Spinal cord (tissue), 10 donors: ENCODE data around the gene SGSM1. TPM values are rescaled to one million over a fixed set of nuclear protein-coding genes. Genes with fewer than 3 reads are reported as not detected.
A peak's percentile ranks its signal among the peaks of the same experiment; 100 is the strongest.

ENCODE experiments used
- DNase-seq, 6 donors: peaks; one replicate each; pipeline versions ENCODE4 v3.0.0 to v3.0.0-alpha.2; 2013 to 2015; ENCODE audit warnings: low spot score in 6 of 6, low read depth in 4 of 6
- H3K27ac ChIP-seq: one replicate; pipeline ENCODE4 v1.5.1; 2013; ENCODE audit warnings: low read depth, low read length, control low read depth
- H3K27me3 ChIP-seq: one replicate; pipeline ENCODE4 v1.6.1; 2013; ENCODE audit warnings: low read length; ENCODE audit not compliant: control insufficient read depth, insufficient read depth
- H3K36me3 ChIP-seq: one replicate; pipeline ENCODE4 v1.6.1; 2013; ENCODE audit warnings: low read length; ENCODE audit not compliant: control insufficient read depth, insufficient read depth
- H3K4me1 ChIP-seq: one replicate; pipeline ENCODE4 v1.6.1; 2013; ENCODE audit warnings: low read length; ENCODE audit not compliant: control insufficient read depth, insufficient read depth
- H3K4me3 ChIP-seq: one replicate; pipeline ENCODE4 v1.5.1; 2013; ENCODE audit warnings: low read depth, low read length, control low read depth
- H3K9me3 ChIP-seq: one replicate; pipeline ENCODE4 v1.6.1; 2013; ENCODE audit warnings: low read length; ENCODE audit not compliant: control insufficient read depth, insufficient read depth
- whole genome bisulfite sequencing: methylation state at CpG from one replicate; pipeline ENCODE4 v1.1.5; 2013; ENCODE audit warnings: missing lambda C conversion rate; ENCODE audit not compliant: insufficient coverage; 5-methylcytosine and 5-hydroxymethylcytosine counted together
- polyA plus RNA-seq, 2 donors: library from polyadenylated mRNA; unstranded; fragments of 120-200 nt; gene quantifications; one replicate each; pipeline ENCODE4 v1.2.1, GENCODE V29; 2013; ENCODE audit not compliant: insufficient read length in 2 of 2
- total RNA-seq, 2 donors: library from RNA; depleted of rRNA in 1 of 2; stranded (reverse); fragments of 120-200 nt in 1 of 2; fragments of >200 nt in 1 of 2; gene quantifications; one replicate each; pipeline versions ENCODE4 v1.2.3 to v1.2.4, GENCODE V29; 2013 to 2014
- donor health status: healthy.

SGSM1 gene
- total and polyA plus RNA-seq, 4 donors, result 6.3 to 20.0 (median 13.4) TPM

- DNase-seq, result no peak
- no peaks in the 10 kb centered on the region for H3K36me3 ChIP-seq
- no peaks in the 10 kb centered on the region for H3K4me1 ChIP-seq
- 92% methylated on average over 5 of the region's 10 CpGs for WGBS
- no peak overlapping the region for H3K4me3 ChIP-seq
- no peak overlapping the region for H3K27ac ChIP-seq
- no peaks in the 10 kb centered on the region for H3K9me3 ChIP-seq
- H3K27me3 ChIP-seq, result no peaks in the 10 kb centered on the region
Measured at GRCh38 chr22:24944217-24944937, 138.4 kb downstream of the SGSM1 start.

GRCh38 chr22:24945430-24945829 lies 139.4 kb downstream of the SGSM1 start:
- WGBS, result 100% methylated on average over 1 of the region's 4 CpGs
- DNase-seq, result no peak

DNA sequence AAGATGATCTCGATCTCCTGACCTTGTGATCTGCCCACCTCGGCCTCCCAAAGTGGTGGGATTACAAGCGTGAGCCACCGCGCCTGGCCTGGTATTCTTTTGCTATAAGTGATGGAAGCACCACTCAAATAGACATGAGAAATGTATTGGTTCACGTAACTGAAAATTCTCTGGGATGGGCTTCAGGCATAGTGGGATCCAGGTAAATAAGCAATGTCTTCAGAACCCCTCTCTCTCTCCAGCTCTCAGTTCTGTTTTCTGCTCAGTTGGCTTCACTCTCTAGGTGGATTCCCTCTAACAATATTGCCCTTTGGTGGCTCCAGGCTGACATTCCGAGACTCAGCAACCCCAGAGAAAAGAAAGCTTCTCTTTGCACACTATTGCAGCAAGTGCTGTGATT lies 141.4 kb downstream of the SGSM1 start:
- H3K9me3 ChIP-seq, result no peaks in the 10 kb centered on the region
- WGBS, result 90% methylated on average over 3 of the region's 7 CpGs
- H3K4me1 ChIP-seq, result peaks cover 13% of the 10 kb centered on the region
- DNase-seq, result no peak
- H3K36me3 ChIP-seq, result no peaks in the 10 kb centered on the region
- no peaks in the 10 kb centered on the region for H3K27me3 ChIP-seq
- H3K4me3 ChIP-seq, result no peak overlapping the region
- H3K27ac ChIP-seq, result no peak overlapping the region

More at GRCh38 chr22:24945430-24945829, 139.4 kb downstream of the SGSM1 start:
- no peaks in the 10 kb centered on the region for H3K9me3 ChIP-seq
- no peak overlapping the region for H3K27ac ChIP-seq
- H3K27me3 ChIP-seq, result no peaks in the 10 kb centered on the region
- no peak overlapping the region for H3K4me3 ChIP-seq
- H3K36me3 ChIP-seq, result no peaks in the 10 kb centered on the region
- peaks cover 4% of the 10 kb centered on the region for H3K4me1 ChIP-seq

DNA sequence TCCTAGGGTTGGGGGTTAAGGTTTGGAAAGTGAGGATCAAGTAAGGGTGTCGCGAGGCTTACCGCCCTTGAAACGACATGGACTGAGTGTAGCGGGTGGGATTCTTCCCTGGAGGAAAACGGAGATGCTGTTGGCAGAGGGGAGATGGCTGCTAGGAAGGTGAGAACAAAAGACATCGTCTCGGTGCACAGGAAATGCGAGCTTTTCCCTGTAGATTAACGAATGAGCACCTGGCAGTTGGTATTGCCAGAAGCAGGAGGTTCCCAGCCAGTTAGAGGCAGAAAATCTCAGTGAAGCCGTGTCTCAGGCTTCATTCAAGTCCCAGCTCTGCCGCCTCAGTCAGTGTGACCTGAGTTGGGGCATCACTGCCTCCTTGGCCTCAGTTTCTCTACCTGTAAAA lies 141.9 kb downstream of the SGSM1 start:
- peaks cover 15% of the 10 kb centered on the region for H3K4me1 ChIP-seq

GRCh38 chr22:24948356-24949202 lies 142.6 kb downstream of the SGSM1 start:
- DNase-seq, result no peak
- 82% methylated on average over 10 of the region's 13 CpGs for WGBS

More for the DNA sequence above, 141.9 kb downstream of the SGSM1 start:
- no peaks in the 10 kb centered on the region for H3K36me3 ChIP-seq
- no peaks in the 10 kb centered on the region for H3K27me3 ChIP-seq
- H3K9me3 ChIP-seq, result no peaks in the 10 kb centered on the region
- WGBS, result 66% methylated on average over 12 of the region's 12 CpGs
- no peak for DNase-seq
- H3K27ac ChIP-seq, result no peak overlapping the region
- H3K4me3 ChIP-seq, result no peak overlapping the region

DNA sequence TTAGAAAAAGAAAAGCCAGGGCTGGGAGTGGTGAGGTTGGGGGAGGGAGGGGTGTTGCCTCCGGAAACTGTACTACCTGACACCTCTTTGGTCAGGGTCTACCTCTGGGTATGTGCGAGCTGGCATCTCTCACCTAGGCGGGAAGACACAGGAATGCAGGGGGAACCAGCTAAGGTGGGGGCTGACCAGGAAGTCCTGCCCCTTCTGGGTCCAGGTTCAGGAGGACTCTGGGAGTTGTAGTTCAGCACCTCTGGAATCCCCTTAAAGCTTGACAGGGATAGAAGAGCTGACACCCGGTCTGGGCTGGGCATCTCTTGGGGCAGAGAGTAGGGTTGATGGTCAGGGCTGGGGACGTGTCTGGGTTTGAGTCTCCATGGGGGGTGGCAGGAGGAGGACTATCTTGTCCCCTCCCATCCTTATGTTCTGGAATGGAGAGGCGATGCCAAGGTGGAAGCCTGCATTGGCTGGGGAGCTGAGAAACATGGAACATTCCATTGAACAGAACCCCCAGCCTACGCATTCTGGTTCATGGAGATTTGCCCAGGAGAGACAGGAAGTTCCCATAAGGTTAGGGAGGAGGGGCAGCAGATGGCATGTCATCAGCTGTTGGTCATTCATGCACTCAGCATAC lies 144.4 kb downstream of the SGSM1 start:
- H3K27me3 ChIP-seq, result no peaks in the 10 kb centered on the region
- no peak overlapping the region for H3K4me3 ChIP-seq
- WGBS, result 13% methylated on average over 5 of the region's 7 CpGs
- H3K36me3 ChIP-seq, result no peaks in the 10 kb centered on the region
- no peak overlapping the region for H3K27ac ChIP-seq
- DNase-seq, result peak in 1 of 6 donors; percentile 86
- no peaks in the 10 kb centered on the region for H3K9me3 ChIP-seq
- H3K4me1 ChIP-seq, result peaks cover 38% of the 10 kb centered on the region

More at GRCh38 chr22:24948356-24949202, 142.6 kb downstream of the SGSM1 start:
- H3K4me3 ChIP-seq, result no peak overlapping the region
- H3K36me3 ChIP-seq, result no peaks in the 10 kb centered on the region
- H3K27me3 ChIP-seq, result no peaks in the 10 kb centered on the region
- H3K27ac ChIP-seq, result no peak overlapping the region
- no peaks in the 10 kb centered on the region for H3K9me3 ChIP-seq
- peaks cover 21% of the 10 kb centered on the region for H3K4me1 ChIP-seq

DNA sequence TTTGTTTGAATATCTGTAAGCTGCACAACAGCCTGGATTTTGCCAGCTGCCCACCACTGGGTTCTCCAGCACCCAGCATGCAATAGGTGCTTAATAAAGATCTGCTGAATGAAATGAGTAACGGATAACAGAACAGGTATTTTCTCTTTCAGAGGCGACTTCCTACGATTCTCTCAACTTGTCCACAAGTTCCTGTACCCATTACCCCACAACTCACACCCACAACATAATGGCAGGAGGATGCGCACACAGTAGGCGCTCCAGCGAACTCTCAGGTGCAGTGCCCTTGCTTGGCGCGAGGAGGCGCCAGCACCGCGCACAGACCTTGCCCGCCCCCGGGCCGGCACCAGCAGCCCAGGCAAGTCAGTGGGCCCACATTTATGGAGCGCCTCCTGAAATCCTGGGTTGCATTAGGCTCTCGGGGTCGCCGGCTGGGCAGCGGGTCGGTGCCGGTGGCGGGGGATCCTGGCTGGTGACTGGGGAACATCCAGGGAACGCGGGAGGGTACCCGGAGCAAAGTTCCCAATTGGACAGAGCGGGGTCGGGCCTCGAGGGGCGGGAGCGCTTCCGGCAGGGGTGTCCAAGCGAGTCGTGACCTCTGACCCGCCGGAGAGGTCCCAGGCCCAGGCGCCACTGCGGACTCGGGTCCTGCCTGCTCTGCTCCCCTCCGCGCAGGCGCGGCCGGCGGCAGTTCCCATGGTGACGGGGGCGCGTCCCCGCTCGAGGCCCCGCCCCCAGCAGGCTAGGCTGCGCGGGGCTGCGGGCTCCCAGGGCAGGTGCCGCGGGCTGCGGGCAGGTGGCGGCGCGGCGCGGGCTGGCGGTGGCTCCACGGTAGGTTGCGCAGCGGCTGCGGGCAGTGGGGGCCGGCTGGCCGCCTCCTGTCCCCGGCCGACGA lies 146.2 kb downstream of the SGSM1 start, which contains the start of gene KIAA1671:
Gene KIAA1671 (plus strand): TSS at position 775 of the 895 bp plus-strand sequence. CDS start 75,284 bp downstream, outside the sequence.
- no peaks in the 10 kb centered on the region for H3K27me3 ChIP-seq
- H3K4me1 ChIP-seq, result peaks cover 40% of the 10 kb centered on the region
- H3K9me3 ChIP-seq, result no peaks in the 10 kb centered on the region
- H3K27ac ChIP-seq, result peak within 1 kb of the TSS; percentile 83
- DNase-seq, result peak in 5 of 6 donors; percentile 75 to 95 (median 82)
- peak within 1 kb of the TSS; percentile 72 for H3K4me3 ChIP-seq
- no peaks in the 10 kb centered on the region for H3K36me3 ChIP-seq
- WGBS, result 2% methylated on average over 71 of the region's 71 CpGs

DNA sequence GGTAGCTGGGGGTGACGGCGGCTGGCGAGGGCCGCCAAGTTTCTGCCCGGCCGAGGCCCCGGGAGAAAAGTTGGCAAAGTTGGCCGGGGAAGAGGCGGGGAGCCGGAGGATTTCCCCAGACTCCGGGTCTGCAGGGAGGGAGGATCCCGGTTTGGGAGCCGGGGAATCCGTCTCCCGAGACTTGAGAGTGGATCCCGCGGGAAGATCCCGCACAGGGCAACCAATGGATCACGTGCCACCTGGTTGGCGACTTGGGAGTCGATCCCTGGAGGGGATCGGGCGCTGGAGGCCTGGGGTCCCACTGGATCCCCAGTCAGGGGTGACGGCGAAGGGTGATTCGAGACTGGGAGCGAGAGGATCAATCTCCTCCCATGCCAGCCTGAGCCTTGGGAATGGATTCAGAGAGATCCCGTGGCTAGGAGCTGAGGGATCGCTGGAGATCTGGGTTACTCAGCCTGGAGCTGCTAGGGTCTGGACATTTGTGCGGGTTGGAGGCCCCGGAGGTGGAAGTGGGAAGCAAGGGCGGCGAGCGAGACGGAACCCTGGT lies 146.9 kb downstream of the SGSM1 start:
- Histone ChIP-seq H3K27me3 (no peaks in the 10 kb centered on the region), H3K27ac (peak overlapping the region; percentile 83), H3K4me1 (peaks cover 40% of the 10 kb centered on the region), H3K4me3 (peak overlapping the region; percentile 72), H3K9me3 (no peaks in the 10 kb centered on the region), H3K36me3 (no peaks in the 10 kb centered on the region)
- 0% methylated on average over 35 of the region's 35 CpGs for WGBS
- DNase-seq, result peak in 2 of 6 donors; percentile 53 to 67
